RPMI8226 (cell line): ENCODE measurements around the gene KIAA1217.

Source experiments
- DNase-seq: peaks from one replicate; pipeline ENCODE4 v3.0.0-alpha.2; 2015

Gene KIAA1217

DNA sequence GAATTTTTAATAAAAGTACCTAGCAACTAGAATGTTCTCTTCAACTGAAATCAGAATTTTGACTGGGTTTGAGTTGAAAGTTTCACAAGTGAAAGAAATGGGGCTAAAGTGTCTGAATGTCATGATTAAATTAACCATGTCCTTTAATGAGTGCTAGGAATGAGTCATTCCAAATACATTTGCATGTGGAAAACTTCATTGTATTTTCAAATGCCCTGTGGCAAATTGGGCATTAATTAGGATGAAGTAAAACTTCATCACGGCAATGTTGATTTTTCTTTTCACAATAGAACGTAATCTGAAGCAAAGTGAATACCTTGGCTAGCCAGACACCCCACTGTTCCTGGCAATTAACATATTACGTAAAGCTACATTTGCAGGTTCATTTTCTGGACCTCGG, 166.6 kb downstream of the KIAA1217 start:
- no peak for DNase-seq

DNA sequence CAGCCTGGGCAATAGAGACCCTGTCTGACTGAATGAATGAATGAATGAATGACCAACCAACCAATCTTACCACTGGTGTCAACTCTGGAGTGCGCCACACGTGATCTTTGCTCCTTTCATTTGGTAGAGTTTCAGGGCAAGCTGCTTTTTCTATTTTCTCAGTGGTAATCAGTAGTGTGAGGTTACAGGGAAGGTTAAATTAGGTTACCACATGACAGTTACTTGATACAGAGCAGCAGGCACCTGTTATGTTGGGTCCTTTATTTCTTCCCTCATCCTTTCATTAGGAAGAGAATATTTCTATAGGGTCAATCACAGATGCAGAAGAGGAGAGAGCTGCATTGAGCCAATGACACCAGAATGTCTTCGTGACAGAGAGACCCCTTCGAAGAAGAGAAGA, 167.8 kb downstream of the KIAA1217 start:
- no peak for DNase-seq

DNA sequence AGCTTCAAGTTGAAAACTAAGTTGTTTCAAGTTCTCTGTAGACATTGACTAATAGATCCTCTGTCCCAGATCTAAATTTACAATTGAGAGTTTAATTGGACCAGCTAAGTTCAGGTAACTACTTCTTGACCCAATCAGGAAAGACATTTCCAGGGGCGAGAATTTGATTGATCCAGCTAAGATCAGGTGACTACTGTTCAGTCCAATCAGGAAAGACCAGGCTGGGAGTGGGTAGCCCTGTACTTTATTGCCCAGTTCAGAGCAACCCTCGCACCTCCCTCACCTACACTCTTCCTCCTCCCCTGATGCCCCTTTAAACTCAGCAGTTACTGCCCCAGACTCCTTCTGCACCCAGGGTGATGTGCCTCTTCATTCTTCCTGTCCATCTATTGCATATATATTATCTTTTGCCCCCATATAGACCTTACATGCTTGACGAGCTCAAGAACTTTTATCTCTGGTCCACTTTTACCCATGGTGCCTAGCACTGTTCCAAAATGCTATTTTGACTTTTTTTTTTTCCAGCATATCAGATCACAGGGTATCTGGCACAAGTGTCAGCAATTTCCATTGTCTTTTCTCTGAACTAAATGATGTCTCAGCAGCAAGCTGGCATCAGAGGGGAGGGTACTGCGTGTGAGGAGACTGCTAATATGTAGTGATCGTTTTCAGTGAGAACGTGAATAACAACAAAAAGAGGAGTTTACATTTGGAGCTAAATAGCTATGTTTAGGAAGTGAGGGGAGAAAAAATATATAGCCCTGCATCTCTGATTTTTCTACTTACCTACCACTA, 169.4 kb downstream of the KIAA1217 start:
- DNase-seq: no peak

DNA sequence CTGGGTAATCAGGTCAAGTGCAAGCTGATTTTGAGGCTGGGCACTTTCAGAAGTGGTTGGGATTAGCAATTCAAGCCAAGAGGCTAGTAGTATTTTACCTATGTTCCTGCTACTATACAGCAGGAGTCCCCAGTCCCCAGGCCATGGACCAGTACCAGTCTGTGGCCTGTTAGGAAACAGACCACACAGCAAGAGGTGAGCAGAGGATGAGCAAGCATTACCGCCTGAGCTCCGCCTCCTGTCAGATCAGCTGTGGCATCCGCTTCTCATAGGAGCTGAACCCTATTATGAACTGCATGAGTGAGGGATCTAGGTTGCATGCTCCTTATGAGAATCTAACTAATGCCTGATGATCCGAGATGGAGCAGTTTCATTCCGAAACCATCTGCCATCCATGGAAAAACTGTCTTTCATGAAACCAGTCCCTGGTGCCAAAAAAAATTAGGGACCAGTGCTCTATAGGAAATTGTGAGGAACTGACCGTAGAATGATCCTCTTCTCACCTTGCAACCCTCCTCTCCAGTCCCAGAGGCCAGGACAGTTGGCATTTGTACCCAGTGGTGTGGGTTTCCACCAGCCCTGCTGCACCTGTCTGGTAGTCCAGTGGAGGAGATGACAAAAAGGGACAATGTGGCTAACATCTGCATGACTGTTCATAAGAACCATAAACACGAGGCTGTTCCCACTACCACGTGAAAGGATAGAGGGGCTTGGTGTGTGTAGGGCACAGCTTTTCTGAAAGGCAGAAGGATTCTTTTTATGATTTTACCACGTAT, 172.5 kb downstream of the KIAA1217 start:
- no peak for DNase-seq

DNA sequence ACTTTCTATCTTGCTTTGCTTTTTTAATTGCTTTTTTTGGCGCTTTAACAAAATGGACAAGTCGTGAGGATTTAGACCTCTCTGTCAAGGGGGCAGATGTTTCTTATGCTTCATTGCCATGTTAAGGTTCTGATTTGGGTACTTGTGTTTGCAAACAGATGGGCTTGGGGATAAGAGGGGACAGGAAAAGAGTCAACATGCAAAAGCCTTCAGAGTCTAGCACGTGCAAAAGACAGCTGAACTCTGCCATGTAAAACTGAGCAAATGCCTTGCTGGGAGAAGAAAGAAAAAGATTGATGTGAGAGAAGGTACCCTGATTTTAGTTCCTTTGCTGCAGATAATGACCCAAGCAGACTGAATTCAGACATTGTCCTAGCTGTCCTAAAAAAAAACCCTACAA, 173.1 kb downstream of the KIAA1217 start:
- DNase-seq: no peak

DNA sequence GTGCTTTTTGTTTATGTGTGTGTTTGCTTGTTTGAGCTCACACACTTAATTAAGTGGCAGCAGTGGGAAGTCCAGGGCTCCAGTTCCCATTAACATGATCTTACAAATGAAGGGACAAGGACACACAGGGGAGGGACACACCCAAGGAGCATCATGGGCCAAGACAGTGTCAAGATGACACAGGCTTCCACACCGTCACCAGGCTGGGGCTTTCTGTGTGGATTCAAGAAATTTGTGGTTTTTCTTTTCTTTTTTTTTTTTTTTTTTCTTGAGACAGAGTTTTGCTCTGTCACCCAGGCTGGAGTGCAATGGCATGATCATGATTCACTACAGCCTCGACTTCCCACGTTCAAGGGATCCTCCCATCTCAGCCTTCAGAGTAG, 173.6 kb downstream of the KIAA1217 start:
- no peak for DNase-seq

DNA sequence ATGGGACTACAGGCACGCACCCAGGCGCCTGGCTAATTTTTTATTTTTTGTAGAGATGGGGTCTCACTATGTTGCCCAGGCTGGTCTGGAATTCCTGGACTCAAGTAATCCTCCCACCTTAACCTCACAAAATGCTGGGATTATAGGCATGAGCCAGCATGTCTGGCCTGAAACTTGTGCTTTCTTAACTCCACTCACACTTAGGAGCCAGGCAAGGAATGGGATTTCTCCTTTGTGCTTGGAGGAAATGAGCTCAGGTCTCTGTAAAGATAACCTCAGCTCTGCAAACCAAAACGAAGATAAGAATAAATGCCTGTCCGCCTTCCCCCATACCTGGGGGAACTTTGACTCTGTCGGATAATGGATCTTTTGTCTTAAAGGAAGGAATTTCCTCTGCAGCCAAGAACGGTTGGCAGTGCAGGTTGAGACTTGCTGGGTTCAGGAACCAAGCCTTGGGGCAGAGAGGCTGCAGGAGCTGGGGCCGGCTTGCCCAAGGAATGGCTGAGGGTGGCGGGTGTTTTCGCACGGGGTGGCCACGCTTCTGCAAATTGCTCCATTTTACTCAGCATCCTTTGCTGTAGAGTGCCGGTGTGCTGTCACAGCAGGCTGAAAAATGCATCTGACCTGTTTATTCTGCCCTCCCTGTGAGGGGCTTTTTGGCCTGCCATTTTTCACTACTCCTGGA, 174.2 kb downstream of the KIAA1217 start:
- DNase-seq: peak; percentile 2

DNA sequence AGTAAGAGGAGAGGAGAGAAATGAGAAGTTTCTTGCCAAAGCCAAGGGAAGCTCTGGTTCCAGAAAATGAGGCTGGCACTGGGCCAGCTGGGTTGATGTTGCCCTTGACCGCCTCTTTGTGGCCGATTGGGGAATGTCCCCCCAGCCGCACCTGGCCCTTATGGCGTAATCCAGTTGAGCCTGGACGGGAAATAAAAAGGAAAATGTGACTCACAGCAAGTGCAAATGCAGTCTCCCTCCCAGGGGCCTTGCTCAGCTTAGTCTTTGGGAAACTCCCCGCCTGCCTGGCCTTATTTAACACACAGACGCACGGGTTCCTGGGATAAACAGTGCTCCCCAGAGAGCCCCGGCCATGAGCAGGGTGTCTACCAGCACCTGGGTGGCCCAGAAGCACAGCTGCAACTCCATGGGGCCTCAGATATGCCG, 174.8 kb downstream of the KIAA1217 start:
- DNase-seq: peak; percentile 89

DNA sequence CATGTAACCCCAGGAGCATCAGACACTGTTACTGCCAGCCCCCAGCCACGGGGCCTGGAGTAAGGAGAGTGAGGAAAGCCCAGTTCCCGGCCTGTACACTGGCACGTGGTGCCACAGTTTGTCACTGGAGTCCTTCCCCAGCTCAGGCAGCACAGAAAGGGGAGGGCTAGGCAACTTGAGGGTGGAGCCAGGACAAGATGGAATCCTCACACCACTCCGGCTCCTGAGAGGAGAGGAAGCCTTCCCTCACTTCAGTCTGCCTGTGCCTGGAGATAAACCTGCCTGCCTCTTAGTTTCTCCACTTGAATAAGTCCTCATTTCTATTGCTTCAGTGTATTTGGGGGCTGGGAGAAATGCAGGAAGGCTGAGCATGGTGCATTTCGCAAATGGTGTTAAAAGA, 176.0 kb downstream of the KIAA1217 start:
- DNase-seq: no peak

DNA sequence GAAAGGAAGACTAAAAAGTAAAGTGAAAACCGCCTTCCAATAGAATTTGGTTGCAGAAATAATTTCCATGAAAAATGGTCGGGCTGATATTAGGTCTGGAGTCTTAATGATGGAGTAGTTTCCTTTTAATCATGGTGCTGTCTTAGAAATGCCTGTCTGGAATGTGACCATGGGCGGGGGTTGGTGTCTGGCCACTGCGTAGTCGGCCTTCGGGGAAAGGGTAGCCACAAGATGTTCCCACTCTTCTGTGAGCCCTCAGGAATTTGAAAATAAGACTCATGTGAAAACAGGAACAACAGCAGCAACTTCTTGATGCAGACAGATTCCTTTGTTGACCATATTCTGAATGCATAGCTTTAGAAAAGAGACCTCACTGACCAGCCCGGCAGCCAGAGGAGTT, 176.8 kb downstream of the KIAA1217 start:
- DNase-seq: no peak

DNA sequence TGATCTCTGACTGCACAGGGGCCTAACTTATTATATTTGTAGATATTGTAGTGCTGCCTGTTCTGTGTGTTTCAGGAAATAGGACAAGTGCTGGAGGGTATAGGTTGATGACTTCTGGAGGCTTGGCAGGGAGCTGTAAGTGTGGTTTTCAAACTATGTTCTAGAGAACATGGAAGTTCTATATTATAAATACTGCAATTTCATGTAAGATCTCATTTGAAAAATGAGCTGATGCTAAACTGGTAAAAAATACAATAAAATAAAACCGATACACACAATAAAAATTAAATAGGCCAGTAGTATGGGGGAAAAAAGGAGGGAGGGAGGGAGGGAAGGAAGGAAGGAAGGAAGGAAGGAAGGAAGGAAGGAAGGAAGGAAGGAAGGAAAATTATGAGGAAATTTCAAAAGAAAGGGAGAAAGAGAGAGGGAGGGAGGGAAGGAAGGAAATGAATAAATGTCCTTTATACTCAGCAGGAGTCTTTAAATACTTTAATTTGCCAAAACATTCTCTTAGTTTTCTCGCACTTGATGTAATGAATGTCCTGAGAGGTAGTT, 181.3 kb downstream of the KIAA1217 start:
- no peak for DNase-seq

DNA sequence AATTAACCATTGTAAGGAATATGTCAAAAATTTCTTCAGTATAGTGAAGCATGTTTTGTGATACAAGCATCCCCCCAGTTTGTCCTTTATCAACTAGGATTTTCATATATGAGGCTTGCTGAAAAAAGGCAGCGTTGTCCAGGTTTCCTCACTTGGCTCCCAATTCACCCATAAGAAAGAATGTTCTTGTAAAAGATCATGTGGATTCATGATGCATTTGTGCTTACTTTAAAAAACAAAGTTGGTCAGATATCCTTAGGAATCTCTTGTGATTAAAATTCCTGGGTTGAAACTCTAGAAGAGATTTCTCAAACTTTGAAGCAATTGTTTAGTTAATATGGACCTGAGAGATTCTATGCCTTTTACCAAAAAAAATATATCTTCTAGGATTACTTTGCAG, 181.8 kb downstream of the KIAA1217 start:
- DNase-seq: no peak

DNA sequence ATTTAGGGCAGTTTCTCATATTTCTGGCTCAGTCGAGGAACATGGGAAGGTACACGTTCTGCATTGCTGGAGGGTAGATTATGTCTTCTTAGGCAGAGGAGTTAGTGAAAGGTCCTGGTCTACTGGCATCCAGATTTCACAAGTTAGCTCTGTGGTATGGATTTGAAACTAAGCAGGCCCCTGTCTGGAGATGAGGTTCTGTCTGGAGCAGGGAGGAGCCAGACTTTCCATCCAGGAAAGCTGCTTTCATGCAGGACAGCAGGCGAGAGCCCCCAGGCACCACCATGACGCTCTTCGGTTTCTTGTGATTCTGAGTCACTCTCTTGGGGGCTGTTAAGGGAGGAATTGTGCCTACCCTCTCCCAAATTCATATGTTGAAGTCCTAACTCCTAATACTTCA, 184.3 kb downstream of the KIAA1217 start:
- DNase-seq: no peak

DNA sequence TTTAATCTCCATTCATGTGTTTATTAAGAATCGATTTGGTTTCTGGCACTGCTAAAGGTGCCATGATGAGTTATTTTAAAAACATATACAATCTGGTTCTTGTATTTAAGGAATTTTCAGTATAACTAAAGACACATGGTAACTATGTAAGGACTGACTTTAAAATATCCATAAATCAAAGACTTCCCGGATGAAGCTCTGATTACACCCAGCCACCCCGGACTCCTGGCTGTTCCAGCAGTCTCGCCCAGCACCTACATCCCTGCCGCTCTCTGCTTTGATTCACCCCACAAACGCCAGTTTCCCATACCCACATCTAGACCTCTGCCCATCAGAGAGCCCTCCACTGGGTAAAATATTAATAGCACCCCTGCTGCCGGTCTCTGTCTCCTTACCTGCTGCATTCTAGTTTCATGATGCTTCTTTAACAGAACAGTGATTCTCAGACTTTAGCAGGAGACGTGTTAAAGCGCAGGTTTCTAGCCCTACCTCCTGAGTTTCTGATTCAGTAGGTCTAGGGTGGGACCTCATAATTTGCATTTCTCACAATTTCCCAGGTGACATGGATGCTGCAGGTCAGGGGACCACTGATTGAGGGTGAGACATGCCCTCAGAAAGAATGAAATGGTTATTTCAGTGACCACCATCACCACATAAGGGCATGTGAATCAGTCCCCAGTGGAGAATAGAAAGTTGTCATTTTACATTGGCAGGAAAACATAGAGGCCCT, 185.7 kb downstream of the KIAA1217 start:
- no peak for DNase-seq

DNA sequence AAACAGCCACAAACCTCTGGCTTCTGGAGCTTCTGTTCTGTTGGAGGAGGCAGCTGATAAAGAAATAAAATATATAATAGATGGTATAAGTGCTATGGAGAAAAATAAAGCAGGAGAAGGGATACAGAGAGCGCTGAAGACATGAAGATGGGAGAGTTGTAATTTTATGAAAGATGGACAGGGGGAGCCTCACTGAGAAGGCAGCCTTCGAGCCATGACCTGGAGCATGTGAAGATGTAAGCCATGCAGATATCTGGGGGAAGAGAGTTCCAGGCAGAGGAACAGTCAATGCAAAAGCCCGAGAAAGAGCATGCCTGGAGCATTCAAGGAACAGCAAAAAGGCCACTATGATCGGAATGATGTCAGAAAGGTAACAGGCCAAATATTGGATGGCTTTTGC, 187.5 kb downstream of the KIAA1217 start:
- no peak for DNase-seq

DNA sequence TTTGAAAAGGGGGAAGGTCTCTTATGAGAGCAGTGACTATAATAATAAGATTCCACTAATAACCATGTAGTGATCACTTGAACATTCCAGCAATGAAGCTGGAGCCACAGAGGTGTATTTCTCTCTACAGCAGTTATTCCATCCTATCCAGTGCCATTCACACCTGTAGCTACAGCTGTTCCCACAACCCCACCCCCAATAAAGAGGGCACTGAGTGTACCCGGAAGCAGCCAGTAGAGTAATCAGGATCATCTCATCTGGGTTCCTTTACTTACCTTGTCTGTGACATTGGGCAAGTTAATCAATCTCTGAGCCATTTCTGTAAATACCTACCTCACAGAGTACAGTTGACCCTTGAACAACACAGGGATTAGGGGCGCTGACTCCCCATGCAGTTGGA, 188.7 kb downstream of the KIAA1217 start:
- no peak for DNase-seq

DNA sequence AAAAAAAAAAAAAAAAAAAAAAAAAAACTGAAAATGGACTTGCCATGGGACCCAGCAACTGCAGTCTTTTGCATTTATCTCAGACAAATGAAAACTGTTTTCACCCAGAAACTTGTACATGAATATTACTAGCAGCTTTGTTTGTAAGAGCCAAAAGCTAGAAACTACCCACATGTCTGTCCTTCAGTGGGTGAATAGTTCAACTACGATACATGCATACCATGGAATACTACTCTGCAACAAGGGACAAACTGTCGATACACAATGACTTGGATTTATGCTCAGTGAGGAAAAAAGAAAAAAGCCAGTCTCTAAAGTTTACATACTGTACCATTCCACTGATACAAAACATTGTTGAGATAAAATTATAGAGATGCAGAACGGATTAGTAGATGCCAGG, 195.6 kb downstream of the KIAA1217 start:
- no peak for DNase-seq

DNA sequence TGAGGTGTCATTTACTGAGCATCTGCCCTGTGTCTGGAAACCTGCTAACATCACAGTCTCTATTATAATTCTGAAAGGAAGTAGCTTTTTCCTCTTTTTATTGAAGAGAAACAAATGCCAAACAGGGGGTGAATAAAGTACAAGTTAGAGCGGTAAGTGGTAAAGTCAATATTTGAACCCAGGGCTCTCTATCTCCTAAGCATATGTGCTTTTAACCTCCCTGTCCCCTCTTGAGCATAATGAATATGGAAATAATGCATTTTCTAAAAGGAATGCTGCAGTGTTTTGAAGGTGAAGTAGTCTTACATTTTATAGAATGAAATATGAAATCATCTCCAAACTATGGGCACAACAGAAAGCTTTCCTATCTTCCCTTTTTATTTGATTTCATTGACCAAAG, 196.7 kb downstream of the KIAA1217 start:
- no peak for DNase-seq

DNA sequence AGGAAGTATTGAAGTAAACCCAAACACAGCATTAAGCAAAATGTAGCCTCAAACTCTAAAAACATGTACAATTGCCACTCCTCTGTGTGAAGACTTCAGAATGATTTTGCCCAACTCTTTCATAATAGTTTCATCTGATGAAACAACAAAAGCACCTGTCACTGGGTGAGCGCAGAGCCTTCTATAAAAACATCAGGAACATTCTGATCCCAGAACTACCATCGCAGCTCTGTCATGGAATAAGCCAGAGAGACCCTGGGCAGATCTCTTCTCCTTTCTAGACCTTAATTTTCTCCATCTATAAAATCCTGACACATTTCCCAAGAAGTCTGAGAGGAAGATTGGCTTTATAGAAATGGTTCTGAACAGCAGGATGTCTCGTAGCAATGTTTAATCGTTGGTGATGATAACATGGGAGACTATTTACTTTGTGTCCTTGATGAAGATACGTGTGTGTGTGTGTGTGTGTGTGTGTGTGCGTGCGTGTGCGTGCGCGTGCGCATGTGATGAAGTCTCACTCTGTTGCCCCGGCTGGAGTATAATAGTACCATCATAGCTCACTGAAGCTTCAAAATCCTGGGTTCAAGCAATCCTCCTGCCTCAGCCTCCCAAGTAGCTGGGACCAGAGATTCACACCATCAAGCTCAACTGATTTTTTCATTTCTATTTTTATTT, 198.0 kb downstream of the KIAA1217 start:
- no peak for DNase-seq

DNA sequence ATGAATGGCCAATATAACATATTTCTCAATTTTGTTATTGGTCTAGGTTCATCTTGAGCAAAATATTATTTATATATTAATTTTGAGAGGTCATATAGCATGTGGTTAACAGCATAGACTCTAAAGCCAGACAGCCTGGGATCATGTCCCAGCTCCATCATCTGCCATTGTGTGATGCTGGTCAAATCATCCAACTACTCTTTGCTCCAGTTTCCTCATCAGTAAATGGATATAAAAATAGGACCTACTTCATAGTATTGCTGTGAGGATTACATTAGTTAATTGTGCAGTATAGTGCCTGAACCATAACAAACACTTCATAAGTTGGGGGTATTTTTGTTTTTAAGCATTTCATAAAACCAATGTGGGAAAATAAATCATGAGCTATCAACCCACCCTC, 199.0 kb downstream of the KIAA1217 start:
- no peak for DNase-seq

DNA sequence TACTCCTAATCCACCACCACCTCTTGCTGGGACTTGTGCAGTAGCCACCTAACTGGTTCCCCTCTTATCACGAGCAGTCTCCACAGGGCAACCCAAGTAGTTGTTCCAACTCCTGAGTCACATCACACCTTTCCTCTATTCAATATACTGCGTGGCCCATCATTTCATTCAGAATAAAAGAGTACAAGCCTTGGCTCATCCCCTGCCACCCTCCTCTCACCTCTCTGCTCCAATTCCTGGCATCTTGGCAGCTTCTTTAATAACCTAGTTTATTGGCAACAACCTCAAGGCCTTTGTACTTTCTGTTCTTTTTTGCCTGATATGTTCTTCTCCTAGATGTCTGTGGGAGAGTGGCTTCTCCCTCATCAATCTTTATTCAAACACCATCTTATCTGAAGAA, 199.4 kb downstream of the KIAA1217 start:
- DNase-seq: no peak

DNA sequence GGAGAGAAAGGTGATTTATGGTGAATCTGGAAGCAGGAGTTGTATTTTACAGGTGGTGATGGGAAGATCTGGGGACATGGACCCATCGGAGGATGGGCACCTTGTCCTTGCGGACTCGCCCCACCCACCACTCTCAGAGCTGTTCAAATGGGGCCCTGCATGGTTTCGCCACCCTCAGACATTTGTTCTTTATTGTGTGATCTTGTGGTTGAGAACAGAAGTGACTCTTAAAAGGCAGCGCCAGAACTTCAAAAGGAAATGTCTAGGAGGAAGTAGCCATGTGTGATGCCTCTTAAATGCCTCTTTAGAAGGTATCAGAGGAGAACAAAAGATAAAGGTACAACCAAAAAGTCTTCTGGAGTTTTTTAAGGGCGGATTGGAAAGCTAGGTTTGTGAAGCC, 205.7 kb downstream of the KIAA1217 start:
- no peak for DNase-seq
